Endothelial cell of umbilical vein (primary cell): ENCODE results near the gene NKD2. TPM values are rescaled to one million over a fixed set of nuclear protein-coding genes. Genes with fewer than 3 reads are reported as not detected.

Experiments used
- BruUV-seq: library from RNA; stranded (reverse); fragments of 400-500 nt; replicated peaks from 2 replicates; lab custom pipeline; 2021; lab: Mats Ljungman, UMichigan
- CTCF ChIA-PET: fragments of 300-600, 350-600 bp; sonication (Branson Sonifier 250); formaldehyde crosslinking; loops from one replicate; lab custom pipeline; 2021; ENCODE audit warnings: antibody characterized with exemption, inconsistent platforms; lab: Charles Lee
- POLR2A ChIA-PET: fragments of 300-600, 350-600 bp; sonication (Branson Sonifier 250); formaldehyde crosslinking; loops from one replicate; lab custom pipeline; 2021; ENCODE audit warnings: antibody characterized with exemption, inconsistent platforms; lab: Charles Lee
- DNase-seq: peaks from one replicate; pipeline ENCODE4 v3.0.0-alpha.2; 2011; ENCODE audit warnings: low read depth, low spot score
- FAIRE-seq: peaks from 2 replicates; lab custom pipeline; 2011; peaks lifted over from hg19 to GRCh38; lab: Jason Lieb, UNC
- H2AFZ ChIP-seq: 2 replicates; pipeline ENCODE4 v1.6.0; 2012; ENCODE audit warnings: low read depth, low read length, control low read depth, inconsistent platforms
- H3K27ac ChIP-seq: 2 replicates; pipeline ENCODE4 v1.5.1; 2011; ENCODE audit warnings: low read depth, mild to moderate bottlenecking, control low read depth, low read length, moderate library complexity; ENCODE audit not compliant: insufficient read depth
- H3K27me3 ChIP-seq, 2 experiments: 2 replicates each; pipeline versions ENCODE4 v1.6.0 to v1.6.1; 2011; ENCODE audit warnings: low read length in 2 of 2, mixed read lengths in 1 of 2; ENCODE audit not compliant: control insufficient read depth in 2 of 2, insufficient read depth in 2 of 2
- H3K36me3 ChIP-seq, 2 experiments: 2 replicates in 1 of 2; 3 replicates in 1 of 2; pipeline ENCODE4 v1.5.1; 2011; ENCODE audit warnings: low read length in 2 of 2, mild to moderate bottlenecking in 1 of 2, moderate library complexity in 1 of 2; ENCODE audit not compliant: control insufficient read depth in 2 of 2, insufficient read depth in 2 of 2; ENCODE audit errors: extremely low read depth in 1 of 2
- H3K4me1 ChIP-seq: 3 replicates; pipeline ENCODE4 v1.5.1; 2011; ENCODE audit warnings: mild to moderate bottlenecking, low read length; ENCODE audit not compliant: control insufficient read depth, insufficient read depth; ENCODE audit errors: extremely low read depth
- H3K4me2 ChIP-seq: 2 replicates; pipeline ENCODE4 v1.6.1; 2011; ENCODE audit warnings: low read length, control low read depth, mixed read lengths; ENCODE audit not compliant: insufficient read depth
- H3K4me3 ChIP-seq, 3 experiments: fragments of 200-600 bp in 1 of 3; sonication (generic), shearing (Covaris generic) in 1 of 3; replicated peaks in 1 of 3; 2 replicates each; pipeline ENCODE4 v1.5.1; 2011 to 2016; ENCODE audit warnings: control low read depth in 3 of 3, low read length in 3 of 3, mild to moderate bottlenecking in 2 of 3, inconsistent platforms in 1 of 3, low read depth in 1 of 3, moderate library complexity in 1 of 3; ENCODE audit not compliant: insufficient read depth in 1 of 3
- H3K79me2 ChIP-seq: 2 replicates; pipeline ENCODE4 v1.6.0; 2012; ENCODE audit warnings: low read length, inconsistent platforms; ENCODE audit not compliant: control insufficient read depth, insufficient read depth
- H3K9ac ChIP-seq: replicated peaks from 2 replicates; pipeline ENCODE3; 2011; ENCODE audit warnings: low read length, control low read depth; ENCODE audit not compliant: insufficient read depth; ENCODE audit errors: extremely low read depth
- H3K9me1 ChIP-seq: replicated peaks from 3 replicates; pipeline ENCODE4 v1.6.0; 2011; ENCODE audit warnings: mild to moderate bottlenecking, low read length; ENCODE audit not compliant: control insufficient read depth, insufficient read depth; ENCODE audit errors: extremely low read depth
- H3K9me3 ChIP-seq: replicated peaks from 2 replicates; pipeline ENCODE4 v1.5.1; 2012; ENCODE audit warnings: low read length, inconsistent platforms; ENCODE audit not compliant: control insufficient read depth, insufficient read depth
- H4K20me1 ChIP-seq: replicated peaks from 2 replicates; pipeline ENCODE3; 2011; ENCODE audit warnings: mild to moderate bottlenecking, low read length; ENCODE audit not compliant: control insufficient read depth, insufficient read depth; ENCODE audit errors: extremely low read depth
- CTCF ChIP-seq, 2 donors: IDR thresholded peaks; 1 replicate in 1 of 2; 2 replicates in 1 of 2; pipeline ENCODE4 v1.5.1; 2011; ENCODE audit warnings: low read length in 2 of 2, mild to moderate bottlenecking in 2 of 2, moderate library complexity in 2 of 2, control low read depth in 1 of 2, inconsistent platforms in 1 of 2, low read depth in 1 of 2; ENCODE audit not compliant: insufficient read depth in 1 of 2; ENCODE audit errors: extremely low read depth in 1 of 2
- EZH2 ChIP-seq: IDR thresholded peaks from 2 replicates; pipeline ENCODE4 v1.6.1; 2012; ENCODE audit warnings: borderline replicate concordance, low read depth, mild to moderate bottlenecking, moderate library complexity, low read length, inconsistent platforms; ENCODE audit not compliant: severe bottlenecking
- JUN ChIP-seq: IDR thresholded peaks from 2 replicates; pipeline ENCODE4 v1.6.1; 2011; ENCODE audit warnings: borderline replicate concordance, low read depth; ENCODE audit not compliant: insufficient read length, insufficient read depth
- MAX ChIP-seq: IDR thresholded peaks from 2 replicates; pipeline ENCODE4 v1.6.1; 2011; ENCODE audit not compliant: insufficient read depth, insufficient read length
- MYC ChIP-seq: IDR thresholded peaks from one replicate; pipeline ENCODE4 v1.6.1; 2011; ENCODE audit warnings: mild to moderate bottlenecking, low read depth, low read length
- dilution Hi-C: fragments of 300-500 bp; cut with MboI; formaldehyde crosslinking; loops from one replicate; pipeline ENCODE4 v1.15.0; 2019; ENCODE audit warnings: low sequenced_read_pairs; ENCODE audit not compliant: extremely low pct_ligation_motif_present
- intact Hi-C: fragments of 100-400 bp; cut with micrococcal nuclease; formaldehyde crosslinking; loops from one replicate; pipeline ENCODE4 v1.10.0; 2022
- polyA plus RNA-seq, 4 experiments: library from polyadenylated mRNA; depleted of rRNA in 3 of 4; stranded (reverse) in 3 of 4; unstranded in 1 of 4; fragments of >200 nt; gene quantifications; 2 replicates each; pipeline versions ENCODE4 v1.2.1 to v1.2.3, GENCODE V29; 2011 to 2012; ENCODE audit warnings: missing spikeins in 1 of 4
- total RNA-seq: library from RNA; stranded (reverse); gene quantifications from 2 replicates; pipeline ENCODE4 v1.2.3, GENCODE V29; 2021

Gene NKD2
- total and polyA plus RNA-seq, 2 donors (not counting 3 experiments of a cell fraction or from before 2014, with no cell fraction given), result 0.08 TPM; not detected in 1

- BruUV-seq, result no TSS peak
- no peaks in the 10 kb centered on the region for H4K20me1 ChIP-seq
- DNase-seq (no peak), FAIRE-seq (no peak)
- no peak overlapping the region for H3K27ac ChIP-seq
- H3K9me1 ChIP-seq, result no peaks in the 10 kb centered on the region
- H2AFZ ChIP-seq, result no peak overlapping the region
- no peaks in the 10 kb centered on the region for H3K9me3 ChIP-seq
- H3K9ac ChIP-seq, result no peak overlapping the region
- no peaks in the 10 kb centered on the region for H3K36me3 ChIP-seq
- H3K4me1 ChIP-seq, result peaks cover 3% of the 10 kb centered on the region
- ChIA-PET POLR2A (no interaction called here), CTCF (no interaction called here)
- H3K79me2 ChIP-seq, result no peaks in the 10 kb centered on the region
- dilution Hi-C loops (no loop called here), intact Hi-C loops (no loop called here)
- no peak overlapping the region for H3K4me3 ChIP-seq
- TF ChIP-seq JUN, result no peak
- TF ChIP-seq MAX, result no peak
- TF ChIP-seq MYC, result no peak
- no peak for TF ChIP-seq EZH2
- TF ChIP-seq CTCF (IDR thresholded peaks at IDR 0.05; ENCODE audit: extremely low read depth in 1 of 2, insufficient read depth in 1 of 2, low read depth in 1 of 2, low read length in 2 of 2), result no peak
- H3K27me3 ChIP-seq, result peaks cover 3 to 12% of the 10 kb centered on the region in 2 experiments
- no peak overlapping the region for H3K4me2 ChIP-seq
Measured at GRCh38 chr5:988322-988721, 20.3 kb upstream of the NKD2 start.
